GM12892 (cell line): ENCODE data around the gene MPC1.
"Not testable (repeated sequence)": the region's sequence is repeated elsewhere in the genome, so short reads cannot be mapped to it uniquely, and the experiment has no call there.

ENCODE experiments used
- DNase-seq: peaks from one replicate; pipeline ENCODE4 v3.0.0; 2011; ENCODE audit not compliant: insufficient read length
- FAIRE-seq: peaks from 2 replicates; lab custom pipeline; 2011; peaks lifted over from hg19 to GRCh38; lab: Jason Lieb, UNC
- POLR2A ChIP-seq: IDR thresholded peaks from 2 replicates; pipeline ENCODE4 v1.6.1; 2011; ENCODE audit warnings: low read depth, low read length, control low read depth
- POLR2AphosphoS5 ChIP-seq: IDR thresholded peaks from 2 replicates; pipeline ENCODE4 v1.6.1; 2011; ENCODE audit warnings: low read depth, low read length, control low read depth
- TAF1 ChIP-seq: IDR thresholded peaks from 2 replicates; pipeline ENCODE4 v1.6.1; 2011; ENCODE audit warnings: low read depth, mild to moderate bottlenecking, control low read depth, low read length, borderline replicate concordance

The MPC1 gene

GRCh38 chr6:166351715-166352285, 30.9 kb downstream of the MPC1 start:
- FAIRE-seq (peak; percentile 96), DNase-seq (no peak)
- TF ChIP-seq POLR2AphosphoS5: no peak
- TF ChIP-seq TAF1: no peak
- TF ChIP-seq POLR2A: no peak

- peak; percentile 62 for FAIRE-seq
- no peak for TF ChIP-seq POLR2AphosphoS5
- no peak for TF ChIP-seq TAF1
- no peak for DNase-seq
These were observed 34.3 kb downstream of the MPC1 start for GRCh38 chr6:166348305-166348949.

GRCh38 chr6:166346965-166347364, 35.8 kb downstream of the MPC1 start:
- DNase-seq (no peak), FAIRE-seq (no peak)

DNA sequence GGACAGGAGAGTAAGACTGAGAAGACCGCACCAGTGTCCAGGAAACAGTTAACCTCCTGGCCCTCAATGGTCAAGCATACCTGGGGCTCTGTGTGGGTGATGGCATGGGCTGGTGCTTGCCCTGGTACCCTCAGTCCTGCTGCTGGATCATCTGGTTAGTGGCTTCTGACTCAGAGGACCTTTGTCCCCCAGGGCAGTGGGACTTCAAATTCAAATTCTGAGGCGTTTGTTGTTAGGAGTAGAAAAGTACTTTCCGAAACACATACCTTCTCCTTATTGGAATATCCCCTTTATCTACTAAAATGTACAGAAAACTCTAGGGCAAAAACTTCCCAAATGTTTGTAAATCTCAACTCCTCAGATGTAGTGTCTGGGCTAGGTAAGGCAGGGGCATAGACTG, 36.3 kb downstream of the MPC1 start:
- TF ChIP-seq TAF1 (no peak), POLR2A (no peak)
- FAIRE-seq (no peak), DNase-seq (no peak)

More at GRCh38 chr6:166346965-166347364, 35.8 kb downstream of the MPC1 start:
- TF ChIP-seq POLR2AphosphoS5 (no peak), POLR2A (no peak), TAF1 (no peak)

DNA sequence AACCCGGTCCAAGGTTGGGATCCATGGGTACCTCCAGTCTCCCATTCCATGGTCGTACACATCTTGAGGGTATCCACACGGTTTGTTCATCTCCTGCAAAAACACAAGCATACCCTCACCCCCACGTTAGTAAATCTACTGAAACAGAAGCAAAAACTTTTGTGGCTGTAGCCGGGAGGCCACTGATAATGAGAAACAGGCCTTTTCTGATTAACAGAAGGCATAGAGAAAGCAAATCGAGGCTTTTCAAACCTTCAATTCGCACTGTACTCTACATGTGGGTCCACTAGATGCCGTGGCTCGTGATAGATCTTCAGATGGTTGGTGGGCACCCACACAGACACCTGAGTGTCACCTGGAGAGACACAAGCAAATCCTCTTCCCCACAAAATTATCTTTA, 37.1 kb downstream of the MPC1 start:
- not testable (repeated sequence) for DNase-seq, FAIRE-seq

GRCh38 chr6:166344921-166345320, 37.8 kb downstream of the MPC1 start:
- FAIRE-seq, DNase-seq: not testable (repeated sequence)

DNA sequence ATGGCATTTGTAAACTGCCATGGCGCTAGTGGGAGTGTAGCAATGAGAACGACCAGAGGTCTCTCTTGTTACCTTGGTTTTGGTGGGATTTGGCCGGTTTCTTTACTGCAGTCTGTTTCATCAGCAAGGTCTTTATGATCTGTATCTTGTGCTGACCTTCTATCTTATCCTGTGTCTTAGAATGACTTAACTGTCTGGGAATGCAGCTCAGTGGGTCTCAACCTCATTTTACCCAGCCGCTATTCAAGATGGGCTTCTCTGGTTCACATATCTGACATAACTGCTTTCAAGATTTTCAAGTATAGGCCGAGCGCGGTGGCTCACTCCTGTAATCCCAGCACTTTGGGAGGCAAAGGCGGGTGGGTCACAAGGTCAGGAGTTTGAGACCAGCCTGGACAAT, 38.5 kb downstream of the MPC1 start:
- FAIRE-seq (no peak), DNase-seq (no peak)
- TF ChIP-seq POLR2A (no peak), TAF1 (no peak), POLR2AphosphoS5 (no peak)

DNA sequence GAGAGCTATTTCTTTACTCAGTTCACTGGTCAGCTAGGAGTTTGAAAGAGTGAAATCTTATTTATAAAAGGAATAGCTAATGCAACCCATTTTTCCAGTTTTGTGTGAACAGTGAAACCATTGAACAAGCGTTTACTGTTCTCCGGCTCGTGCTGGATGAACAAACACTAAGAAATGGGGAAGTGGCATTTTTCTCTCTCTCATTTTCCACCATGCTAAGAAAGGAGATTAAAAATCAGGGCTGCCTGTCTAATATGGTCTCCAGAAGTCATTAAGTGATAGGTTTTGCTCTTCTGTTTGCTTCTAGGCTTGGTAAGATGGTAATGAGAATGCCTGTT, 39.6 kb downstream of the MPC1 start:
- TF ChIP-seq POLR2AphosphoS5 (no peak), POLR2A (no peak), TAF1 (no peak; the same call in 1 of the 2 replicates)
- FAIRE-seq (no peak), DNase-seq (no peak)

GRCh38 chr6:166342349-166343149, 40.2 kb downstream of the MPC1 start, which contains the start of gene SFT2D1:
Gene SFT2D1 (minus strand): TSS chr6:166342545. CDS start chr6:166342481, 64 bp downstream.
- FAIRE-seq (peak; percentile 96), DNase-seq (peak; percentile 87)
- TF ChIP-seq TAF1 (peak; percentile 81), POLR2A (peak; percentile 95), POLR2AphosphoS5 (peak; percentile 96)

GRCh38 chr6:166341977-166342348, 40.8 kb downstream of the MPC1 start:
- TF ChIP-seq POLR2AphosphoS5 (no peak), POLR2A (no peak)
- DNase-seq (no peak), FAIRE-seq (peak; percentile 54)

- FAIRE-seq (peak; percentile 9), DNase-seq (no peak)
- TF ChIP-seq POLR2AphosphoS5: no peak
These were observed 41.3 kb downstream of the MPC1 start for GRCh38 chr6:166341464-166341863.

- DNase-seq: no peak
- FAIRE-seq: no peak
- TF ChIP-seq POLR2A (no peak; the same call in 1 of the 2 replicates), TAF1 (no peak), POLR2AphosphoS5 (peak; percentile 49; the same call in 1 of the 2 replicates)
These were observed 43.9 kb downstream of the MPC1 start for GRCh38 chr6:166338854-166339253.
